Forelimb muscle (tissue), 1 donor: ENCODE data around the gene TSC2. TPM values are rescaled to one million over a fixed set of nuclear protein-coding genes. Genes with fewer than 3 reads are reported as not detected.
"Not testable (repeated sequence)": the region's sequence is repeated elsewhere in the genome, so short reads cannot be mapped to it uniquely, and the experiment has no call there.

Experiments used
- DNase-seq: peaks from one replicate; pipeline ENCODE4 v3.0.0-alpha.2; 2013; ENCODE audit warnings: low read depth
- polyA plus RNA-seq: library from polyadenylated mRNA; unstranded; fragments of 120-200 nt; gene quantifications from one replicate; pipeline ENCODE4 v1.2.1, GENCODE V29; 2013; ENCODE audit not compliant: insufficient read length

Gene TSC2
- polyA plus RNA-seq, 1 donor, result 70.4 TPM

DNA sequence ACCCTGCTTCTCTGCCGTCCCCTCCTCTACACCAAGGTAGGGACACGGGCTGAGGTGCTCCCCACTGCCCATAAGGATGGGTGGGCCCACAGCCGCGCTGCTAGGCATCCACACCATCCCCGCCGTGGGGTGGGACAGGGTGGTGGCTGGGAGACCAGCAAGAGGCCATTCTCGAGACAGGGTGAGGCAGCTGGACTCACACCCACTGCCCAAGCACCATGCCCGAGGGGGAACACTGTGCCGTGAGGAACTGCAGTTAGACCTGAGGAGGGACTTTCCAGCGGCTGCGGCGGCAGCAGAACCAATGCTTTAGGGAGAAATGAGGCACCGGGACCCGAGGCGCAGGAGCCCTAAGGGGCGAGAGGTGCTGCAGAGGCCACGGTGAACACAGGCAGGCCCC, 74.6 kb downstream of the TSC2 start:
- no peak for DNase-seq

DNA sequence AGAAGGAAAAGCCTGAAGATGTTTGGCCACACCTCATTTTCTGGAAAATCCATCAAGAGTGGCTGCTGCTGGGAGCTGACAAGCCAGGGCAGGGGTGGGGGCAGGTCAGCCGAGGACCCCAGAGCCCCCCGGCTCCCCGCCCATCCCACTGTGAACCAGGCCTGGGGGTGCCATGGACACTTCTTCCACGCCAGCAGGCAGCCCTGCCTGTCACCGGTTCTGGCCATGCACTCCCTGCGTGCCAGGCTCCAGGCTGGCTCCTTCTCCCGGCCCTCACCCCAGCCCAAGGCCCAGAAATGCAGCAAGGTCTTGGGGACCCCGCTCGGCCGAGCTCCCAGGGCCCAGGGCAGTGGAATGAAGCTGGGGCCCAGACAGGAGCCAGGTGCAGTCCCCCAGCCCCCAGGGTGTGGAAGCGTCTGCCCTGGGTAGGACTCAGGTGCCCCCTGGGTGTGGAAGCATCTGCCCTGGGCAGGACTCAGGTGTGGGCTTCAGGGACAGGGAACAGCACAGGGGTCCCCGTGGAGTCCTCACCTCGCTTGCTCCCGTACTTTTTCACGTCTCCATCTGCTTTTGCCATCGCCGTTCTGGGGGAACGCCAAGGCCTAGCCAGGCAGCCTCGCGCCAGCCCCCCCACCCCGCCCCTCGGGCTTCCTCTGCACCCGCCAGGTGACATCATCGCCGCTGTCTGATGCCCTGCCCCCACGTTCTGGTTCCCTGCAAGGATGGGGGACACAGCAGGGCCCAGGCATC, 75.3 kb downstream of the TSC2 start:
- not testable (repeated sequence) for DNase-seq

DNA sequence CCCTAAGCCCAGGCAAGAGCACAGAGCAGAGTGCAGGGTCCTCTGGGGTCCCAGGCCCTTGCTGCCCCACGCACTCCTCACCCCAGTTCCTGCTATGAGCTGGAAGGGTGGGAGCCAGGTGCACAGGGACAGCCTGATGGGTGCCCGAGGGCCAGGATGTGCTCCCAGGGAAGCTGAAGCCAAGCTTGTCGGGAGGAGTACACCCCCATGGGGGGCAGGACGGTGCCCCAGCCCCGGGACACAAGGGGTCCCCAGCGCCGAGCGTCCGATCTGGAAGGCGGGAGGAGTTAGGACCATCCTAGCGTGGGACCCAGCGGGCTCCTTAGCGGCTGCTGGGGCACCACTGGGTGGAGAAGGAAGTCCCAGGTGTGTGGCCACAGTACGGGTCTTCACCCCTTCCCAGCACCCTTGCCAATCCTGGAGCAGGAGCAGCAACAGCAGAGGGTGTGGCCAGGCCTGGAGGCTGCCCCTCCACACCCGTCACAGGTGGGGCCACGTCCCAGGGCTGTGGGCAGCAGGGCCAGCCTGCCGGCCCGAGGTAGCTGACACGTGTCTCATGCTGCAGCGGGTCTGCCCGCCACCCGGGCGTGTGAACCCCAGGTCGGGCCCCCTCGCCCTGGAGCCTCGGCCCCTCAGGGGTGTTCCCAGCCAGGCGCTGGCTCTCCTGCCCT, 76.1 kb downstream of the TSC2 start:
- not testable (repeated sequence) for DNase-seq

DNA sequence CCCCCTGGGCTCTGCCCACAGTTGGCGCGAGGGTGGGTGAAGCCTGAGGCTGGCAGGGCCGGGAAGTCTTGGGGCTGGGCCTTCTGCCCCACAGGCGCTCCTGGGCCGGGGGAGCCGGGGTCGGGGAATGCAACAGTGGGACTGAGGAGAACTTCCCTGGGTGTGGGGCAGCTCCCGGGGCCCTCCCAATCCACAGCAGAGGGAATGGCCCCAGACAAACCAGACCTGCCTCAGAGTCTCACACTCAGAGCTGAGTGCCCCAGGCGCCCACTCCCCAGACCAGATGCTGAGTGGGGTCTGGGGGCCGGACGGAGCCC, 76.5 kb downstream of the TSC2 start:
- DNase-seq, result not testable (repeated sequence)

DNA sequence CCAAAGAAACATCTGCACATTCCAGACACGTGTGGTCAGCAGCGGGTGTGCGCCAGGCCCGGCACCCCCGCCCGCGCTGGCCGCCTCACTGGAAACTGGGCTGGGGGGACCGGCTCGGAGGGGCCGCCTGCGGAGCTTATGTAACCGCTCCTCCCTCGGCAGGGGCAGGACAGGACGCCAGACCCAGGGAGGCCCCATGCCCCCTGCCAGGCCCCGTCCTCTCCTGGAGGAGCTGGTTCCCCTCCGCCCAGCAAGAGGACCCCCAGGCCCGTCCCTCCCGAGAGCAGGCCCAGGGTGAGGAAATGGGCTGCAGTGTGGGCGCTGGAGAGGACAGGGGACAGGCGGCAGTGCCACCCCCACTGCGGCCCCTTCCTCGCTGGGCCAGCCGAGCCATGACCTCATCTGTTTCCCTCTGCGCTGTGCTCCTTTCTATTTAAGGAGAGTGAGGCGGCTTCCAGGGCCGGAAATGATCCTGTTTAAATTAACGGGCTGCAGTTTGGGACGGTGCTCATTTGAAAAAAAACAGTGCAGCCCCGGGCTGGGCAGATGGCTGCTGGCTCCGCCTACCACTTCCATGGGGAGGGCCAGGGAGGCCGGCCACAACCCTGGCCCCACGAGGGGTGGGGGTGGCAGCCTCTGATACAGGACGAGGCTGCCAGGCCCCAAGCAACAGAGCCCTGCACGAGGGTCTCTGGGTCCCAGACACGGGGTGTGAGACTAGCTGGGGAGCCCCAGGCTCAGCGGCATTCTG, 77.1 kb downstream of the TSC2 start:
- peak; percentile 44 for DNase-seq

DNA sequence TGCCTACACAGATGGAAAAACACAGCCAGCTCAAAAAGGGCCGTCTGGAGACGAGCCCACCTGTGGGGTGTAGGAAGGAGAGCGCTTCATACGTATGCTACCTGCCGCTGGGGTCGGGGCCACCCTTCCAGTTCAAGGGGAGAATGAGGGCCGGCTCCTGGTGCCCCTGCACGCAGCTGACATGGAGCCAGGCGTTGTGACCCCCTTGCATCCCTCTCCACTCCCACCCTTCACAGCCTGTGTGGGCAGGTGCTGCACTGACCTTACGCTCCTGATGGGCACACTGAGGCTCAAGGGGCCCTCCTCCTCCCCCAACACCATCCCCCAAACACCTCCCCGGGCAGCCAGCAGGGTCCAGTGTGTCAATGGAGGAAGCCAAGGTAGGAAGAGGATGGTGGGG, 77.8 kb downstream of the TSC2 start:
- DNase-seq, result not testable (repeated sequence)

DNA sequence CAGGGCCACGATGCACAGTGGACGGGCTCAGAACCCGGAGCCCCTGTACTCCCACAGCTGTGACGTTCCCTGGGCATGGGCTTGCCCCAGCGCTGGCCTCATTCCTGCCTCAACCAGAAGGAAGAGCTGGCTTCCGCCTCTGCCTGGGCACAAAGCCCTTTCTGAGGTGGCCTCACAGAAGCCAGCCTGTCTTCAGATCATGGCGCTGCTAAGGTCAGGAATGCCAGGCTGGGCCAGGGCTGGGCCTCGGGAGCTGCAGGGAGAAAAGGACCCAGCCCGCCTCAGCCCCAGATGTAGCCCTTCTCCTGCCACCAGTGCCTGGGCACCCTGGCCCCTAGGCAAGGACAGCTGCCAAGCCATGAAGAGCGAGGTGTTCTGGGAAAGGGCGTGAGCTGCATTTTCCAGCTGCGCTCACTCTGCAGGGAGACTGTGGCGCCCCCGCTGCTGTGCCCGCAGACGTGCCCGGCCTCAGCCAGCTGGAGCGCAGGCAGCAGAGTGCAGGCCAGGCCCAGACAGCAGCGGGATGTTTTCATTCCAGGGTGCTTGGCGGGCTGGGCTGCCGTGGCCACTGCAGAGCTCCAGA, 78.5 kb downstream of the TSC2 start:
- DNase-seq, result not testable (repeated sequence)

DNA sequence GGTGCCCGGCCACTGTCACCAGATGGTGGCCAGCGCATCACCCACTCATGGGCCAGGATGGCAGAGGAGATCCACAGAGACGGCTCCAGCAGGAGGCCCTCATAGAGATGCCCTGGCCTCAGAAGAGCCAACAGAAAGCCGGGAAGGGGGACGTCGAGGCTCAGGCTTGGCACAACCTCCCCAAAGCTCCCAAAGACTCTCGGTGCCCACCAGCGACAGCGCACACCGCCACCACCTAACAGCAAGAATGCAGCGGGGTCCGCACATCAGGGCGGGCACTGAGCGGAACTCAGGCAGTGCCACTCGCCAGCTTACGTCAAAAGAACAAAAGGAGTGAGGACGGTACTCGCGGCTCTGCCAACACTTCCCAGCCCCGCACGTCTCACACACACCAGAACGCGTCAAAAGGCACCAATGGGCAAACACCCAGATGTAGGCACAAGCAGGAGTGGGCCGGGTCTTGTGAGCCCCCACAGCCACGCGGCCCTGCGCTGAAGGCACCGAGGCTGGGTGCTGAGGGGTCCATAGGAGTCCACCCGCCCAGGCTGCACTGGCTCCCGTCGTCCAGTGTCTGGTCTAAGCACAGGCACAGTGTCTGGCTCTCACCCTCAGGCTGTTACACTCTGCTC, 79.3 kb downstream of the TSC2 start:
- not testable (repeated sequence) for DNase-seq

DNA sequence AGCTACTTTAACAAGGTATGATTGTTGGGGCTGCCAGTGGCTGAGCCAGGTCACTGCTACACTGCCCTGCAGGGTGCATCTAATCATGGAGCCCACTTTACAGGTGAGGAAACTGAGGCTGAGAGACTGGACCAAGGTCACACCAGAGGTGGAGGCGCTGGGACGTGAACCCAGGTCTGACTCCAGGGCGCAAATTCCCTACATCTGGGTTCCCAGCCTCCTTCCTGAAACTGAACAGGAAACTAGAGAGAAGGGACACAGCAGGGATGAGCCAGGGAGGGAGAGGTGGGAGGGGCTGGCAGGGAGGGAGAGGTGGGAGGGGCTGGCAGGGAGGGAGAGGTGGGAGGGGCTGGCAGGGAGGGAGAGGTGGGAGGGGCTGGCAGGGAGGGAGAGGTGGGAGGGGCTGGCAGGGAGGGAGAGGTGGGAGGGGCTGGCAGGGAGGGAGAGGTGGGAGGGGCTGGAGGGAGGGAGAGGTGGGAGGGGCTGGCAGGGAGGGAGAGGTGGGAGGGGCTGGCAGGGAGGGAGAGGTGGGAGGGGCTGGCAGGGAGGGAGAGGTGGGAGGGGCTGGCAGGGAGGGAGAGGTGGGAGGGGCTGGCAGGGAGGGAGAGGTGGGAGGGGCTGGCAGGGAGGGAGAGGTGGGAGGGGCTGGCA, 80.0 kb downstream of the TSC2 start:
- not testable (repeated sequence) for DNase-seq

DNA sequence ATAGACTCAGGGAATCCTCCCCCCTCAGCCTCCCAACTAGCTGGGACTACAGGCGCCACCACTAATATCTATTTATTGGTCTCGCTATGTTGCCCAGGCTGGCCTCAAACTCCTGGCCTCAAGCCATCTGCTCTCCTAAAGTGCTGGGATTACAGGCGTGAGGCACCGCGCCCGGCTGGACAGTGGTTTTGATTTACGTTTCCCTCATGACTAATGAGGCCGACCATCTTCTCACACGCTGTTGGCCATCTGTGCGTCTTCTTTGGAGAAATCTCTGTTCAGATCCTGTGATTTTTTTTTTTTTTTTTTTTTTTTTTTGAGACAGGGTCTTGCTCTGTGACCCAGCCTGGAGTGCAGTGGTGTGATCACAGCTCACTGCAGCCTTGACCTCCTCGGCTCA, 81.5 kb downstream of the TSC2 start:
- DNase-seq, result not testable (repeated sequence)

DNA sequence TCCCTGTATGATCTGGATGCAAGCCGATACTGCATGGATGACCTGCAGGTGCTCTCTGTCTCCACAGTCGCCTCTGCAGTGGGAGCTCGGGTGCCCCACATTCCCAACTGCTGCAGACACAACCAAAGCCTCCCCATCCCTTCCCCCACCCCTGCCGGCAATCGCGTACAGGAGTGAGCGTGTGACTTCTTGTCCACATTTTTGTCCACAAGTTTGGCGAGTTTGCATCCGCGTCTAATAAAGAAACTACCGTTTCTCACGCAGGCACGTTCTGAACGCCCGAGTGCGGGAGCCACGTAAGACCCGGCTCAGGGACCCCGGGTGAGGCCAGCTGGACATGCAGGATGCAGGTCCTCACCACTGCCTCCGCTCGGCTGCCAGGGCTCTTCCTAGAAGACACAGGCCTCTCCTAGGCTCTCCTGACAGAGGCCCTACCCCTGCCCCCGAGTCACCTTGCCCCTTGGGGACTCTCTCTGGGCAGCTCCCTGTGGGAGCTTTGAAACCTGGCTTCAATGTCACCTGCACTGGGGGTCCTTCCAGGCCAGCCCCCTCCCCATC, 82.2 kb downstream of the TSC2 start:
- not testable (repeated sequence) for DNase-seq

DNA sequence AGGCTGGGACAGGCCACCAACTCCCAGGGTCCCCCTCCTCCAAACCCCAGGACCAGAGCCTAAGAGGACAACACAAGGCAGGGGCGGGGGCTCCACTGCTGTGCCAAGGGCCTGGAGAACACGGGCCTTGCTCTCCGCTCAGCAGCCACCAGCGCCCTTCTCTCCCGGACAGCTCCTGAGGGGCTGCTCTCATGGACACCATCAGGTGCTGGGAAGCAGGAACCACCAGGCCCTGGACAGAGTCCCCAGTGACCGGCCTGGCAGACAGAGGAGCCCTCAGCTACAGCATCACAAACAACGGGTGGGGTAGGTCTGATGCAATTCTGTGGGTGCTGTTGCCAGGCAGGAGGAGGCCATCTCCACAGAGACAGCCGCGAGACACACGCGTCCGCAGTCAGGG, 86.0 kb downstream of the TSC2 start:
- not testable (repeated sequence) for DNase-seq

DNA sequence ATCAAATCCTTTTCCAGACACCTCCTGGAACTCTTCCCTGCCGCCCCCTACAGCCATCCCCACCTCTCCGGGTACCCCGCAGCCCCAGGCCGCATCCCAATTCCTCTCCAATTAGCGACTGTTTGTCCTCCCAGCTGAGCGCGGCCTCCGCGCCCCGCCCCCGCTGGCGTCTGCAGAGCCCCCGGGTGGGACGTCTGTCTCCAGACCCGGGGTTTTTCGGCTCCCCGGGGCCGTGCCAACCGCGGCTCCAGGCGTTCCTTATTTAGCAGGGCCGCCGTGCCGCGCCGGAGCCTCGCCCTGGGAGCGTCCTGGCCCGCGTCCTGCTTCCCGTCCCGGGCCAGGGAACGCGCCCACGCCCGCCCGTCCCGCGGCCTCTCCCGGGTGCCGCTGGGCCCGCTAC, 87.3 kb downstream of the TSC2 start:
- DNase-seq, result not testable (repeated sequence)

DNA sequence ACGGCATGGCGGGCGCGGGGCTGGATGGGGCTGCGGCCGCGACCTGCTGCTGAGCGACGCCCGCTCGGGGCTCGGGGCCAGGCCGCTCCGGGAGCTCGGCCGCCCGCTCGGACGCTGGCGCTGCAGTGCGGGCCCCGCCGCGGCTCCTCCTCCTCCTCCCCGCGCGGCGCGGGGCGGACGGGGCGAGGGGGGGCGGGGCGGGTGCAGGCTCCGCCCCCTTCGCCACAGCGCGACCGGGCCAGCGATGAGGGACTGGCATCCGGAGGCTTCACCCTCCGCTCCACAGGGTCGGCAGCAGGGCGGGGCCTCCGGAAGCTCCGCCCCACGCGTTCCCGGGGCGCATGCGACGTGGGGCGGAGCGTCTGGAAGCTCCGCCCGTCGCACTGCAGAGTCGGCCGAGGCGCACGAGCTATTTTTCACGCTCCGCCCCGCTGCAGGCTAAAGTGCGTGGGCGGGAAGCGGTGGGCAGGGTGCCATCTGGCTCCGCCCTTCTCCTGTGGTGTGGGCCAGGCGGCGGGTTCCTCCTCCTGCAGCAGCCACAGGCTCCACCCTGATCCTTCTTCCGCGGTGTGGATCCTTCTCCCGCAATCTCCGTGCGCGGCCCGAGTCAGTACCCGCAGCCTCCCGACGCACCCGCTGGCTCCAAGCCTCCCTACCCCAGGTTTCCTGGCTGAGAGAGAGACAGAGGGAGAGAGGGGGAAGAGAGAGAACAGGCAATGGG, 88.1 kb downstream of the TSC2 start, which contains the start of gene PKD1:
Gene PKD1, minus strand, starts transcription at position 129 of the 721 bp plus-strand sequence. CDS start 209 bp downstream, outside the sequence.
- DNase-seq, result peak; percentile 84

Other genes starting within 250 kb of the TSC2 start
- 44.3 TPM for gene HAGH, start 221.2 kb upstream of the TSC2 start, polyA plus RNA-seq
- 21.3 TPM for gene FAHD1, start 220.8 kb upstream of the TSC2 start, polyA plus RNA-seq
- gene MEIOB, start 175.8 kb upstream of the TSC2 start, polyA plus RNA-seq, result 0.57 TPM
- gene HS3ST6, start 129.6 kb upstream of the TSC2 start, polyA plus RNA-seq, result not detected
- gene MSRB1, start 104.8 kb upstream of the TSC2 start, polyA plus RNA-seq, result 38.3 TPM
- gene RPL3L, start 93.3 kb upstream of the TSC2 start, polyA plus RNA-seq, result 56.0 TPM
- 121 TPM for gene NDUFB10, start 88.4 kb upstream of the TSC2 start, polyA plus RNA-seq
- gene RPS2, start 83.2 kb upstream of the TSC2 start, polyA plus RNA-seq, result 3,325 TPM
- not detected for gene RNF151, start 81.1 kb upstream of the TSC2 start, polyA plus RNA-seq
- 28.4 TPM for gene TBL3, start 75.9 kb upstream of the TSC2 start, polyA plus RNA-seq
- 1.4 TPM for gene NOXO1, start 66.5 kb upstream of the TSC2 start, polyA plus RNA-seq
- 16.2 TPM for gene GFER, start 63.8 kb upstream of the TSC2 start, polyA plus RNA-seq
- 1.4 TPM for gene SYNGR3, start 58.0 kb upstream of the TSC2 start, polyA plus RNA-seq
- gene ZNF598, start 38.2 kb upstream of the TSC2 start, polyA plus RNA-seq, result 24.9 TPM
- 1.1 TPM for gene NPW, start 28.2 kb upstream of the TSC2 start, polyA plus RNA-seq
- gene NHERF2, start 21.1 kb upstream of the TSC2 start, polyA plus RNA-seq, result 36.7 TPM
- gene NTHL1, start 151 bp upstream of the TSC2 start, polyA plus RNA-seq, result 11.2 TPM
- gene PKD1, start 87.9 kb downstream of the TSC2 start, polyA plus RNA-seq, result 140 TPM
- 1.0 TPM for gene RAB26, start 100.6 kb downstream of the TSC2 start, polyA plus RNA-seq
- gene TRAF7, start 107.8 kb downstream of the TSC2 start, polyA plus RNA-seq, result 43.7 TPM
- 2.3 TPM for gene CASKIN1, start 148.6 kb downstream of the TSC2 start, polyA plus RNA-seq
- gene MLST8, start 157.5 kb downstream of the TSC2 start, polyA plus RNA-seq, result 29.2 TPM
- gene BRICD5, start 162.9 kb downstream of the TSC2 start, polyA plus RNA-seq, result 6.2 TPM
- 15.4 TPM for gene PGP, start 166.9 kb downstream of the TSC2 start, polyA plus RNA-seq
- 14.3 TPM for gene E4F1, start 175.6 kb downstream of the TSC2 start, polyA plus RNA-seq
- gene DNASE1L2, start 188.5 kb downstream of the TSC2 start, polyA plus RNA-seq, result 1.1 TPM
- 56.3 TPM for gene ECI1, start 203.6 kb downstream of the TSC2 start, polyA plus RNA-seq
- 160 TPM for gene RNPS1, start 220.1 kb downstream of the TSC2 start, polyA plus RNA-seq